Keratinocyte (primary cell): Measurements from ENCODE around the gene ZBED4.

Source experiments
- CTCF ChIP-seq, 3 experiments: IDR thresholded peaks in 1 of 3; conservative IDR thresholded peaks in 1 of 3; optimal IDR thresholded peaks in 1 of 3; 2 replicates in 2 of 3; 3 replicates in 1 of 3; pipeline versions ENCODE3 to v1.5.1; 2011; ENCODE audit warnings: low read length in 3 of 3, mild to moderate bottlenecking in 3 of 3, moderate library complexity in 2 of 3, control low read depth in 1 of 3, inconsistent platforms in 1 of 3; ENCODE audit not compliant: insufficient read depth in 2 of 3; ENCODE audit errors: extremely low read depth in 1 of 3
- EZH2 ChIP-seq: IDR thresholded peaks from one replicate; pipeline ENCODE4 v1.6.1; 2012; ENCODE audit warnings: inconsistent platforms, mild to moderate bottlenecking, low read length, moderate library complexity

- TF ChIP-seq CTCF (optimal IDR thresholded peaks at IDR 0.05 in 1 of 3, IDR thresholded peaks at IDR 0.05 in 1 of 3, conservative IDR thresholded peaks at IDR 0.05 in 1 of 3; ENCODE audit: extremely low read depth in 1 of 3, insufficient read depth in 2 of 3, low read length in 3 of 3) (no peak), EZH2 (no peak)
These were observed 8.8 kb downstream of the ZBED4 start for GRCh38 chr22:49862496-49862776.
